NCI-H2029 (cell line): Measurements from ENCODE around the gene BPGM.

ENCODE experiments used
- DNase-seq: peaks from one replicate; lab custom pipeline; 2025; lab: John Stamatoyannopoulos, UW

Gene BPGM

DNA sequence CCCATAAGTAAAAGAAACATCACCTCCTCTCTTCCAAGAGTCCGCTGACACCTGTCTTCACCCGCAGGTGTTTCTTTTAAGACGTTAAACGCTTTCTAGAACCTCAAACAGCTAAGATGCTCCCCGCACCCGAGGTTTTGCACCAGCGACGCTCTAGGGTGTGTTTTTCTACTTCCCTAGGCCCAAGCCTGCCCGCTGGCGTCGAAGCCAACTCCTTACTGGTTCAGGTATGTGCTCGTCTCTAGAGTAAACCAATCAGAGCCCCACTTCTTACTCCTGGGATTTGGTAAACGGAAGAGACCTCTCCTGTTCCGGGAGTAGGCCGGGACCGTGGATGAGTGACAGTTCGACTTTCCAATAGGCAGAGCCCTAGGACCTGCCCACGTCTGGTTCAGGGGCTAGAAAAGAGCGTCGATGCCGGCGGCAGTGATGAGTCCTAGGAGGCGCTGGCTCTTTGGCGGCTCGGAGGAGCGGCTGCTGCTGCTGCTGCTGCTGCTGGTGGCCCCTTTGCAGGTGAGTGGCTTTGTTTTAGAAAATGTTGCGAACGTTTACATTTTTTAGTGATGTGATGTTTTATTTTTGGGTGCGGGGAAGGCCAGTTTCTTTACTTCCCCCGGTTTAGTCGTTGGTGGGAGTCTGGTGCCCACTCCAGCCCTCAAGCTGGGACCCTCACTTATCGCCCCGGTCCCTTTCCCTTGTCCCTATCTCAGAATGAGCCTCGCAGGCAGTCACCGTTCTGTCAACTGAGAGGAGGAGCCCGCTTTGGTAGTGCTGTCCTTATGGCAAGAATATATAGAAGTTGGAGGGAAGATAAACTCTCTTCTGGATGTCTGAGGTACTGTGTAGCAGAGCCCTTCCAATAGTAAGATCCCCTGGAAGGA is at the start of gene BPGM:
TSS of gene BPGM (plus strand) at position 429 of the 881 bp plus-strand sequence. CDS start 14,655 bp downstream, outside the sequence.
- DNase-seq, result peak; percentile 99

DNA sequence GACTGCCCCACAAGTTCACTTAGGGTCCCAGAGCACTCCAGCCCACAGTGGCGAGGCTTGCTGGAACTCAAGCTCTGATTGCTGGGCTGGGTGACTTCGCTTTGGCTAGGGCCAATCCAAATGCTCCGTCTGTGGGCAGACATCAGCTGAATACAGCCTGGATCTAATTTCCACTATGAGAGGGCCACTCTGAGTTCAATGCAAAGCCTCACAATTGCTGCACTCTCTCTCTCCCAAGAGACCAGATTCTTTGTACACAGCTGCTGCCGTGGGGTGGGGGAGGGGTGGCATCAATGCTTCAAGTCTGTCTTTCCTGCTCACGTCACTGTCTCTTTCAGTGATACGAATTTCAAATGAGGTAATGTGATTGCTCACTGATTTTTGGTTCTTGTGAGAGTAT is 47.3 kb upstream of the BPGM start:
- DNase-seq, result no peak

DNA sequence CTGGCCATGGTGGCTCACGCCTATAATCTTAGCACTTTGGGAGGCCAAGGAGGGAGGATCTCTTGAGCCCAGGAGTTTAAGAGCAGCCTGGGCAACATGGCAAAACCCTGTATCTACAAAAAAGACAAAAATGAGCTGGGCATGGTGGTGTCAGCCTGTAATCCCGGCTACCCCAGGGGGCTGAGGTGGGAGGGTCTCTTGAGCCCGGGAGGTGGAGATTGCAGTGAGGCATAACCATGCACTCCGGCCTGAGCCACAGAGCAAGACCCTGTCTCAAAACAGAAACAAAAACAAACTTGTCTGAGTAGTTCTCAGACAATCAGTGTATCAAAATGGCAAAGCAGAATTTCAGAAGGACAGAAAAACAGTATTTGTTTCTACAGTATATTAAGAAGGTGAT is 45.2 kb upstream of the BPGM start:
- no peak for DNase-seq

DNA sequence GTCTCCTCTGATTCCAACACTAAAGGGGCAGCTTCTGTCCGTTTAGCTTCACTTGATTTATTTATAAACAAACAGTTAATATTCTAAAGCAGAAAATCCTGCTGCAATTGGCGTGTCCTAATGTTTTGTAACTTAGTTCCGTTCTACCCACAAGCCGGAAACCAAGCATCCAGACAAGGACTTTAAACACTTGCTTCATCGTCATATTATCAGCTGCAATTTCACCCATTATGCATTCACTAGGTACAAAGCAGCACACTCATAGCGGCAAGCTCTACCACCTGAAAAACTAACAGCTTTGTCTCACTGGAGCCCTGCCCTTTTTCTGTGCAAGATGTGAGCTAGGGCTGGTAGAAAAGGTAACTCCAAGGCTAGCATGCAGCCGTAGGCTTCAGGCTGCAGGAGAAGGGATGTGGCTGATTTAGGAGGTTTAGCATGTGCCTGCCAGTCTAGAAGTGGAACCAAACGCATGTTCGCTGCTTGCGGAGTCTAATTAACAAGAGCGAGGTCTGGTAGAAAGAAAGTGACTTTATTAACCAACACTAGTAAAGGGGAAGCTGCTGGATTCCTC is 43.7 kb upstream of the BPGM start:
- DNase-seq, result no peak

DNA sequence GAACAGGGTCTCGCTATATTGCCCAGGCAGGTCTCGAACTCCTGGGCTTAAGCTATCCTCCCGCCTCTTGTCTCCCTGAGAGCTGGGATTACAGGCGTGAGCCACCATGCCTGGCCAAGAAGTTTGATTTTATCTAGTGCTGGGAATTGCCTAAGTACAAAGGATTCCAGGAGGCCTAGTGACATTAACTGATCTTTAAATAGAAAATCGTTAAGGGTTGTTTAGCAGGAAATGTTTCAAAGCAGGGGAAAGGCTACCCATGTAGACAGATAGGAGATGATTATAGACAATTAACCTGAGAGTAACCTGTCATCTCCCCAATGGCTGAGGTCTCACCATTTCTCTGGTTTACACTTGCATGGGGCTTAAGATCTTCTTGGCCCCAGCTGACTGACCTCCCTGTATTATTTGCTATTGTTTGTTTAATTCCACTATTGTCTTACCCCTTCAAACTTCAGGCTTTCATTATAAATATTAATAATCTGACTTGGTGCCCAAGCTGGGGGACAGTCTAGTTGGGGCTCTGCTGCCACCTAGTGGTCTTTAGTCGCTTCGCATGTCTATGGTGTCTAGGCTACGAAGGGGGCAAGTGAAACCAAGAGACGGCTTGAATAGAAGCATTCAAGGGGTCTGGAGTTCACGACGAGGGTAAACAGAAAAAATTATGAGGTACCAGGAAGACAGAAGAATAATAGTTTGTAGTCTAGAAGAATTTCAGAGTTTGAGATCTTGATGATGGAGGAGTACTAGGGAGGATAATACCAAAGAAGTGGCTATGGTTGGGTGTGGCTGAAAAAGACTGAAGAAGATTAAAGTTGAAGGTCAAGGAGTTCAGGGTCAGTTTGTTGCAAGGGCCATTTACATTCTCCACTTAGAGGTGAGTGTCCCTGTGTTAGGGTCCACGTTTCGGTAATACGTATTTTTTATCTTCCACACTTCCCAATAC is 40.4 kb upstream of the BPGM start:
- peak; percentile 35 for DNase-seq

DNA sequence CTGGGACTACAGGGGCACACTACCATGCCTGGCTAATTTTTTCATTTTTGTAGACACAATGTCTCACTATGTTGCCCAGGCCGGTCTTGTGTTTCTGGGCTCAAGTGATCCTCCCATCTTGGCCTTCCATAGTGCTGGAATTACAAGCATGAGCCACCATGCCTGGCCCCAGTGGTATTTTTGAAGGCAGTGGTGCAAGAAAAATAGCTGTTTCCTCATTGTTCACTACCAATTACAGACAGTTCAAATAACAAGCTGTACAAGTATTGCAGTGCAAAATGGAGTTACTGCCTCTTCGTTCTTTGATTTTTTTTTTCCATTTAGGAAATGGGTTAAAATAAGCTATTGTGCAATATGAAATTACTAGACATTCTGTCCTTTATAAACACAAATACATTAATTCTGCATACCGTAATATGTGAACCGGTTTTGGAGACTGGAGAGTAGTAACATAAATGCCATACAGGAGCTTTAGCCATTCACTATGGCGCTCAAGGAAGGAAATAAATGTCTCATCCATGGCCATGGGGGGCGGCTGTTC is 35.0 kb upstream of the BPGM start:
- no peak for DNase-seq

DNA sequence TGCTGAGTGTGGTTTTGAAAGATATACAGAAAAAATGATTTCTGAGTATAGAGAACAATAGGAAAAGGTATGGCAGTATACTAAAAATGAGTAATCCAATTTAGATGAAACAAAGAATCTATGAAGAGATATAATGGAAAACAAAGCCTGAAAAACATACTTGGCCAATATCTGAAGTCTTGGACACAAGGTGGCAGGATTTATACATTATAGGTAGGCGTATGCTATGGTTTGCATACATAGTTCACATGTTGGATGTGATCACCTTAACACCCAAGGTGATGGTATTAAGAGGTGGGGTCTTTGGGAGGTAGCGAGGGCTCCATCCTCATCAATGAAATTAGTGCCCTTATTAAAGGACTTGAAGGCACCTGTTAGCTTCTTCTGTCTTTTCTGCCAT is 34.5 kb upstream of the BPGM start:
- DNase-seq, result no peak

DNA sequence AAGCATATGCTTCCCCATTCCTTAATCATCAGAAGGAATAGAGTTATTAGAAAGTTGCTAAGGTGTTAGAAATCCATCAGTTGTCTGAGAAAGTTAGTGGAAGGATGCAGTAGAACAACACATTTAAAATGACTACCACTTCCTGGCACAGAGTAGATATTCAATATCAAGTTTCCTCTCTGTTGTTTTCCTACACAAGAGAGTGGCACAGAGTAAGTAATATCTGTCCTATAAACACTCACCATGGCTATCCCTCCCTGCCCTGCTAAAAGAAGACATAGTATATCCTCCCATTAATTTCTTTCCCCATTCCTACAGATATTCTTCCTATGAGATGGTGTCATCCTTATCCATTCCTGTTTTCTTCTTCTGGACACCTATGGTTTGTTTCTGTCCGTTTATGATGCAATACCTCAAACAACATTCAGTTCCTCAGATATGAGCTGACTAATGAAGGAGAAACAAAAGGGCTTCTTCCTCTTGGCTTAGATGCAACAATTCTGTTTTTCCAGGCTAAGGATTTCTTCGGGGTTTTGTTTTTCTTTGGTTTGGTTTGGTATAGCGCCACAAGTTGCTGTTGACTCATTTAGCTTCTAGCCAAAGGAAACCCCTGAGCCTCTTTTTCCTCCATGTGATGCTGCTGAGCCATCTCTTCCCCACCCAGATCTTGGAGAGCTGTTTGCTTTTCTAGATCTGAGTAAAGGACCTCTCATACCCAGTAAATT is 32.9 kb upstream of the BPGM start:
- no peak for DNase-seq

DNA sequence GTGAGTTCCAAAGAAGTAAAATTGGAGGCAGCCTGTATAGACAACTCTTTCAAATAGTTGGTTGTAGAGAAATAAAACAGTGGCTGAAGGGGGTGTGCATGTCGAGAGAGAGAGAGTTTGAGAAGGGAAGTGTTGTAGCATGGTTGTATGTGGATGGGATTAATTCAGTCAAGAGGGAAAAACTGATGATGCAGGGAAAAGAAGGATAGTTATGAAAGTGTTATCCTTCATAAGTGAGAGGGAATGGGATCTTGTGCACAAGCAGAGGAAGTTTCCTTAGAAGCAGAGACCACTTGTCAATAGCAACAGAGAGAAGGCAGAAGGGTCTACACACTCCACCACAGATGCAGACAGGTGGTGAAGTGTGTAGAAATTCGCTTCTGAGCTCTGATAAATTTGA is 30.0 kb upstream of the BPGM start:
- no peak for DNase-seq

DNA sequence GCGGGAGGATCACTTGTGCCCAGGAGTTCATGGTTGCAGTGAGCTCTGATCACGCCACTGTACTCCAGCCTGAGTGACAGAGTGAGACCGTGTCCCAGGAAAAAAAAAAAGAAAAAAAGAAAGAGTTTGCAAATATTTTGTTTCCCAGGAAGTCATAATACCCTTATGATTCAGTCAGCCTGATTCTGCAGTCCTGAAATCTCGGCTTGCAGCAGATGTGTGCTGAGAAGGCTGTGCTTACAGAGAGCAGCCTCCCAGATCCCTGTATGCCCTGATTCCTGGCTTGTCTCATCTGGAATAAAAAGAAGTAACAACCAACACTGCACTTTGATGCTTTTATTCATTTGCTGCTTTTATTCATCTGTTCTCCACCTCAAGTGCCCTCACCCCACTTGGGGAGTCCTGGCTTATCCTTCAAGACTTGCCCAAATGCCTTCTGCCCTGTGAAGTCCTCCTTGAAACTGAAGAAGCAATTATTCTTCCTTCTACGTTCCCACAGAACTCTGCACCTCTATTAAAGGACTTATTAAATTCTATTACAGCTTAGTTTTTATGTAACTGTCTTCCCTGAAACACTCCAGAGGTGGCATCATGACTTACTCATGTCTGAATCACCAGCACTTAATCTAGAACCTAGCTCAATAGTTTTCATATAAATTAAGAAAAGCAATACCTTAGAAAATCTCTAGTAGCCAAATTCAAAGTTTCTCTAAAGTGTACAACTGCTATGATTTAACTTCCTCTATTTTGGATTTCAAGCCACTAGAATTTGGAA is 27.7 kb upstream of the BPGM start:
- no peak for DNase-seq

DNA sequence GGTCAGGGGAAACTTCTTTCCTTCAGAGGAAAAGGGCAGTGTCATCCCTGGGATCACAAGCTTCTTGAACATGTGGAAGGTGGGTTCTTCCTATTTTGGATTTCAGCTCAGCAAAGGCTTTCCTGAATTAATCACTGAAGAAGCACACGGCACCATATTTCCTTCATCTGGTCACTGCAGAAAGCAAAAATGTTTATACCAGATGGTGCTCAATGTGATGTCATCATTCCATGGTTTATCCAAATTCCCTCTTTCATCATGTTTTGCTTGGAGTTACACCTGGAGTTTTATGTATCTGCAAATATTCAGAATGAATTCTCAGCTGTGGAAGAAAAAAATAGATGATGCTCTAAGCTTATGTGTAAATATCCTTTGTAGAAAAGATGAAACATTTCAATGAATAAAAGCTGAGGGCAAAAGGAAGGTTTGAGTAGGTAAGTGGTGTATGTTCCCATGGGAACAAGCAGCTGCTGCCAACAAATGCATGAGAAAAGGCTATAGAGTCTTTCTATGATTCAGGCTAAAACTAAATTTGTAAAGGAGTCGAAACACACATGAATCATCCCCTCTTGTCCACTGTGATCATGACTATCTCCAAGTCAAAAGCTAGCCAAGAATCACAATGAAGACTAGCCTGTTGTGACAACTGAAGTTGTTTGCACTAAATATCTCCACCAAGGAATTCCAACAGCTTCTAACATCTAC is 26.9 kb upstream of the BPGM start:
- DNase-seq, result no peak

DNA sequence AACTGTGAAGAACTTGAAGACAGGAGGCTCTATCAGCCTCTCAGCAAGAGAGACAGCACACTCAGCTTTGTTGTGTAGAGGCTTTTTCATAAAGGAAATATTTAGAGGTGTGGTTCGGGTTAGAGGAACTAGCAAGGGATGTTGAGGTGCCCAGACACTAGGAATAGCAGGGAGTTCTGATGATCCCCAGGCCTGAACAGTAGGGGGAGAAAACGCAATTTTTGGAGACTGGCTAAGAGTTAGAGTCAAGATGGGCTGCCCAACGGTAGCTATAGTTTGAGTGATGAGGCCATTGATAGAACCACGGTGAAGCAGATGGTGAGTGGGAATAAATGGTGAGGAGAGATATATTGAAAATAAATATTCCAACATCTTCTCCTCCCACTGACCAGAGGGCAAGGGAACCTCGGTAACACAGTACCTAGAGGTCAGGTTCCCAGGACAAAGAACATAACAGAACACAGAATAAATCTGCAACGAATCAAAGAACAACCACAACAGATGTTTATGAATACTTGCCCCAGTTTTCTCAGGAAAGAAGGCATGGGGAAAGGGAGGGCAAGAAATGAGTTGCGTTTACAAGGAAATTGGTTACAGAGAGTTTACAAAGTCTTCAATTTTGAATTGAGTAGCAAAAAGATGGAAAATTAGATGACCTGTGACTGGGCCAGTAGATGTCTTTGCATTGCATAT is 24.2 kb upstream of the BPGM start:
- DNase-seq, result no peak

DNA sequence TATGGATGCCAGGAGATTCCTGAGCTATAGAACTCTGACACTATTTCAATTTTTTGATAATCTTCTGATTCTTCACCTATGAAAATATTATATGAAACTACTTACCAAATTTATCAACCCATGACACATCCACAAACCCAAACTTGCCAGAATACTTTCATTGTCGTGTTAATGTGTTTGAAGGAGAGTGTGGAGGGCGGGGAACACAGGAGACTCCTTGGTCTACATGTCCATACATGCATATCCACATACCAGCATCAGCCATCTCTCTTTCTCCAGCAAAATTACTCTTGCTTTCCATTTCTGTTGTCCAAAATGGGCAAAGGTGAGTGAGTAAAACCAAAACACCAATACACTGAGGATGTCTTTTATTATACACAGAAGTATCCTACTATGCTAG is 23.5 kb upstream of the BPGM start:
- no peak for DNase-seq

DNA sequence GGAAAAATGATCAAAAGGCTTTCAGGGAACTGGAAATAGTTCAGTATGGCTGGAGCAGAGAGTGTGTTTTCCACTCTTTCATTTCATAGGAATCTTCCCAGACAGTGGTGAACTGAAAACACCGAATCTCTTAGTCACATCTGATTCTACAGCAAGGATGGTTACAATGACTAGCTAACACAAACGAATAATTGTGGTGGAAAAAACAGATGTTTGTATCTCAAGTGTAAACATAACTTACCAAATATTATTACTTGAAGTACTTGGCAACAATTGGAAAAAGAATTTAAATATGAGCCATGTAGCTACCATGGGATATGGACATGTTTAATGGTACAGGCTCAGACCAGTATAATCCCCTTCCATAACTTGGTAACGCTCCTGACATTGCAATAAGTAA is 21.1 kb upstream of the BPGM start:
- DNase-seq, result no peak

DNA sequence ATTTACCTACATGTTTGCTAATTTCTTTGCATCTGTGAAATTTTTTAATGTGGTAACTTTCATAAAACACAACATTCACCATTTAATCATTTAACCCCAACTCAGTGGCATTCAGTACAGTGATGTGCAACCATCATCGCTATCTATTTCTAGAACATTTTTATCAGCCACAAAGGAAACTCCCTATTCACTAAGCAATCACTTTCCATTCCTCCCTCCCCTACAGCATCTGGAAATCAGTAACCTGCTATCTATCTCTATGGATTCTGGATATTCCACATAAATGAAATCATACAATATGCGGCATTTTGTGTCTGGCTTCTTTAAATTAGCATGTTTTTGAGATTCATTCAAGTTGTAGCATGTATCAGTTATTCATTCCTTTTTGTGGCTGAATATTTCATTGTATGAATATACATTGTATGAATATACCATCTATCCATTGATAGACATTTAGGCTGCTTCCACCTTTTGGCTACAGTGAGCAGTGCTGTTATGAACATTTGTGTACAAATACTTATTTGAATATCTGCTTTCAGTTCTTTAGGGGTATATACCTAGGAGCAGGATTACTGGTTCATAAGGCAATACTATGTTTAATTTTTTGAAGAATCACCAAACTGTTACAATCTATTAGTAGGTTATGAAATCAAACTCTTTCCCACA is 19.4 kb upstream of the BPGM start:
- no peak for DNase-seq

DNA sequence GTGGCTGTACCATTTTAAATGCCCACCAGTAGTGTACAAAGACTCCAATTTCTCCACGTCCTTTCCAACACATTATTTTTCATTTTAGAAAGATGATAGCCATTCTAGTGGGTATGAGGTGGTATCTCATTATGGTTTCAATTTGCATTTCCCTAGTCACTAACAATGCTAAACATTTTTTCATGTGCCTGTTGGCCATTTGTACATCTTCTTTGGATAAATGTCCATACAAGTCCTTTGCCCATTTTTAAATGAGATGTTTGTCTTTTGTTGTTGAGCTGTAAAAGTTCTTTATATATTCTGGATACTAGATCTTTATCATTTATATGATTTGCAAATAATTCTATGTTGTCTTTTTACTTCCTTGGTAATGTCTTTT is 18.9 kb upstream of the BPGM start:
- DNase-seq, result no peak

DNA sequence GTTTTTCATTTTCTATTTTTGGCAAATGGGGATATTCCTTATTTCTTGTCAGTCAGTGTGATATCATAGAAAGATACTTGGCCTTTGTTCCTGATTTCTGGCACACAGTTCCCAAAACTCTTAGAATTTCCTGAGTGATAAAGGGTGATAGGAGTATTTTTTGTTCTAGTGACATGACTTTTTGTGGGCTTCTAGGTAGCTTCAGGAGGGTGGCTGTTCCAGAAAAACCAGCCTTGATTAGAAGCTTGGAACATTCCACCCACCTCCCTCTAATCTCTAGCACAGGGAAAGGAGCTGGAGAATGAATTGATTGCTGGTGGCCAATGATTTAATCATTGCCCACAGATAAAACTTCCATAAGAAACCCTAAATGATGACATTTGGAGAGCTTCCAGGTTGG is 17.2 kb upstream of the BPGM start:
- no peak for DNase-seq

DNA sequence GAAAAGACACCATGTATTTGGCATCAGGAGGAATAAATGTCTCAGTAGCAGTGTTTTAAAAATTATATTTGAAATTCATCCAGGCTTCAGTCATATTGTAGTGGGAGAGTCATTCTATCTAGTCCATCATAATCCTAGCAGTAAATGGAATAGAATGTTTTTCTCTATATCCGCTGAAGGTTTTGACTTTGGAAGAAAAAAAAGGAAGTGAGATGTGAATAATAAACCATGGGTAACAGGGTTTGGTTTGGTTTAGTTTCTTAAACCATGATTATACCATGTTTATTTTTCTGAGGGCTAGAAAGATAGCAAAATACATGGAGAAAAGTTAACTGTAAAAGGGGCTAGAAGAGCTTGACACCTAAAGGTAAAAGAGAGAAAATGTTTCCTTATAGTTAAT is 16.4 kb upstream of the BPGM start:
- no peak for DNase-seq

DNA sequence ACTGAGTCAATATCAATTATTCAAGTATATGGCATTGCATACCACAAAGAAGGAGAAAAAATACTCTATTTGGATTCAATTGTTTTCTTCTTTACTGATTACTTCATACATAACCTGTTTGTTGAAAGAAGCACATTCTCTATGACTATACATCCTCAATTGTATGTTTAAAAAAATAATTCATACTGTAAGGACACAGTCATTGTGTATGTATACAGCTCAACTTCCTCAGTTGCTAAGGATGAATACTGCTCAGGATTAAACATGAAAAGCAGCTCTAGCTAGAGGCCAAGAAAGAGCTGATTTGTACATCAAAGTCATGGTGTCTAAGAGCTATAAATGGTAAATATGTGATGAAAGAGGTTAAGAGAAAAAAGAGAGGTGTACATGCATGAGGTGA is 15.8 kb upstream of the BPGM start:
- DNase-seq, result no peak
